HG03095 (cell line): Measurements from ENCODE around the gene CUX1.

Experiments used
- ATAC-seq: cut with Tn5 transposase; IDR thresholded peaks from one replicate; pipeline ENCODE4 v1.9.1; 2021; ENCODE audit warnings: moderate library complexity; ENCODE audit not compliant: unreplicated experiment

The CUX1 gene

GRCh38 chr7:102254521-102254920 is 437.1 kb downstream of the CUX1 start:
- no peak for ATAC-seq

- ATAC-seq, result no peak
Observed at GRCh38 chr7:102255501-102255900, 438.1 kb downstream of the CUX1 start.

GRCh38 chr7:102255916-102256315 is 438.5 kb downstream of the CUX1 start:
- ATAC-seq, result no peak

- no peak for ATAC-seq
Observed at GRCh38 chr7:102258073-102258748, 440.8 kb downstream of the CUX1 start.

GRCh38 chr7:102258749-102259107 is 441.3 kb downstream of the CUX1 start:
- no peak for ATAC-seq

- ATAC-seq, result no peak
Observed at GRCh38 chr7:102260856-102261255, 443.4 kb downstream of the CUX1 start.

- no peak for ATAC-seq
Observed at GRCh38 chr7:102261451-102261850, 444.0 kb downstream of the CUX1 start.

GRCh38 chr7:102262546-102262945 is 445.1 kb downstream of the CUX1 start:
- no peak for ATAC-seq

- no peak for ATAC-seq
Observed at GRCh38 chr7:102264367-102264891, 447.0 kb downstream of the CUX1 start.

GRCh38 chr7:102266541-102266940 is 449.1 kb downstream of the CUX1 start:
- ATAC-seq, result no peak

- ATAC-seq, result no peak
Observed at GRCh38 chr7:102268635-102269034, 451.2 kb downstream of the CUX1 start.

- ATAC-seq, result no peak
Observed at GRCh38 chr7:102270178-102270887, 452.9 kb downstream of the CUX1 start.

GRCh38 chr7:102271158-102271798 is 453.9 kb downstream of the CUX1 start:
- ATAC-seq, result no peak

GRCh38 chr7:102272075-102272916 is 454.9 kb downstream of the CUX1 start:
- ATAC-seq, result no peak

GRCh38 chr7:102272917-102273748 is 455.7 kb downstream of the CUX1 start:
- ATAC-seq, result no peak

GRCh38 chr7:102273749-102274712 is 456.6 kb downstream of the CUX1 start:
- no peak for ATAC-seq

- no peak for ATAC-seq
Observed at GRCh38 chr7:102275123-102275703, 457.8 kb downstream of the CUX1 start.

GRCh38 chr7:102277901-102278300 is 460.5 kb downstream of the CUX1 start:
- no peak for ATAC-seq
